ENCODE results near the gene FABP7.

FABP7 gene

DNA sequence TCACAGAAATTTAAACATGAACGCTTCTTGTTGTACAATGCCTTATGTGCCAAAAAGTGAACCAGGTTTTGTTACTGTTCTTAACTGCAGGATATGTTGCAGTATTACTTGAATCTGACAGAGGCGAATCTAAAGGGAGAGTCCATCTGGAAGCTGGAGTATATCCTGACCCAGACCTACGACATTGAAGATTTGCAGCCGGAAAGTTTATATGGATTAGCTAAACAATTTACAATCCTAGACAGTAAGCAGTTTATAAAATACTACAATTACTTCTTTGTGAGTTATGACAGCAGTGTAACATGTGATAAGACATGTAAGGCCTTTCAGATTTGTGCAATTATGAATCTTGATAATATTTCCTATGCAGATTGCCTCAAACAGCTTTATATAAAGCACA, 29.5 kb downstream of the FABP7 start:
- no peak for ATAC-seq
- TF ChIP-seq ZNF8 (CRISPR knock-in tag; IDR thresholded peaks at IDR 0.05) (no peak), ZNF70 (CRISPR knock-in tag; IDR thresholded peaks at IDR 0.05) (no peak), SNAI2 (CRISPR knock-in tag; IDR thresholded peaks at IDR 0.05) (no peak), GLIS3 (CRISPR knock-in tag; IDR thresholded peaks at IDR 0.05) (no peak), PPARA (CRISPR knock-in tag; IDR thresholded peaks at IDR 0.05; ENCODE audit: borderline replicate concordance) (no peak), RARB (CRISPR knock-in tag; IDR thresholded peaks at IDR 0.05) (no peak), TOX (CRISPR knock-in tag; IDR thresholded peaks at IDR 0.05; ENCODE audit: borderline replicate concordance) (no peak), ESRRG (CRISPR knock-in tag; IDR thresholded peaks at IDR 0.05) (no peak), ZFP30 (CRISPR knock-in tag; IDR thresholded peaks at IDR 0.05) (no peak), ZNF565 (CRISPR knock-in tag; conservative IDR thresholded peaks at IDR 0.05; ENCODE audit: low read depth) (no peak), OSR1 (CRISPR knock-in tag; IDR thresholded peaks at IDR 0.05) (no peak), CSDC2 (CRISPR knock-in tag; IDR thresholded peaks at IDR 0.05) (no peak), TCF4 (CRISPR knock-in tag; IDR thresholded peaks at IDR 0.05; ENCODE audit: borderline replicate concordance) (no peak), ISL1 (CRISPR knock-in tag; IDR thresholded peaks at IDR 0.05) (no peak), ZFP3 (CRISPR knock-in tag; IDR thresholded peaks at IDR 0.05) (no peak)
- TF ChIP-seq, protein P1, sequence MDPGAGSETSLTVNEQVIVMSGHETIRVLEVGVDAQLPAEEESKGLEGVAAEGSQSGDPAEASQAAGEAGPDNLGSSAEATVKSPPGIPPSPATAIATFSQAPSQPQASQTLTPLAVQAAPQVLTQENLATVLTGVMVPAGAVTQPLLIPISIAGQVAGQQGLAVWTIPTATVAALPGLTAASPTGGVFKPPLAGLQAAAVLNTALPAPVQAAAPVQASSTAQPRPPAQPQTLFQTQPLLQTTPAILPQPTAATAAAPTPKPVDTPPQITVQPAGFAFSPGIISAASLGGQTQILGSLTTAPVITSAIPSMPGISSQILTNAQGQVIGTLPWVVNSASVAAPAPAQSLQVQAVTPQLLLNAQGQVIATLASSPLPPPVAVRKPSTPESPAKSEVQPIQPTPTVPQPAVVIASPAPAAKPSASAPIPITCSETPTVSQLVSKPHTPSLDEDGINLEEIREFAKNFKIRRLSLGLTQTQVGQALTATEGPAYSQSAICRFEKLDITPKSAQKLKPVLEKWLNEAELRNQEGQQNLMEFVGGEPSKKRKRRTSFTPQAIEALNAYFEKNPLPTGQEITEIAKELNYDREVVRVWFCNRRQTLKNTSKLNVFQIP (CRISPR knock-in tag; IDR thresholded peaks at IDR 0.05; ENCODE audit: borderline replicate concordance, low read depth) = no peak
- TF ChIP-seq, protein P2, sequence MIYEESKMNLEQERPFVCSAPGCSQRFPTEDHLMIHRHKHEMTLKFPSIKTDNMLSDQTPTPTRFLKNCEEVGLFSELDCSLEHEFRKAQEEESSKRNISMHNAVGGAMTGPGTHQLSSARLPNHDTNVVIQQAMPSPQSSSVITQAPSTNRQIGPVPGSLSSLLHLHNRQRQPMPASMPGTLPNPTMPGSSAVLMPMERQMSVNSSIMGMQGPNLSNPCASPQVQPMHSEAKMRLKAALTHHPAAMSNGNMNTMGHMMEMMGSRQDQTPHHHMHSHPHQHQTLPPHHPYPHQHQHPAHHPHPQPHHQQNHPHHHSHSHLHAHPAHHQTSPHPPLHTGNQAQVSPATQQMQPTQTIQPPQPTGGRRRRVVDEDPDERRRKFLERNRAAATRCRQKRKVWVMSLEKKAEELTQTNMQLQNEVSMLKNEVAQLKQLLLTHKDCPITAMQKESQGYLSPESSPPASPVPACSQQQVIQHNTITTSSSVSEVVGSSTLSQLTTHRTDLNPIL (CRISPR knock-in tag; IDR thresholded peaks at IDR 0.05; ENCODE audit: low read depth) = no peak
- TF ChIP-seq, protein P3, sequence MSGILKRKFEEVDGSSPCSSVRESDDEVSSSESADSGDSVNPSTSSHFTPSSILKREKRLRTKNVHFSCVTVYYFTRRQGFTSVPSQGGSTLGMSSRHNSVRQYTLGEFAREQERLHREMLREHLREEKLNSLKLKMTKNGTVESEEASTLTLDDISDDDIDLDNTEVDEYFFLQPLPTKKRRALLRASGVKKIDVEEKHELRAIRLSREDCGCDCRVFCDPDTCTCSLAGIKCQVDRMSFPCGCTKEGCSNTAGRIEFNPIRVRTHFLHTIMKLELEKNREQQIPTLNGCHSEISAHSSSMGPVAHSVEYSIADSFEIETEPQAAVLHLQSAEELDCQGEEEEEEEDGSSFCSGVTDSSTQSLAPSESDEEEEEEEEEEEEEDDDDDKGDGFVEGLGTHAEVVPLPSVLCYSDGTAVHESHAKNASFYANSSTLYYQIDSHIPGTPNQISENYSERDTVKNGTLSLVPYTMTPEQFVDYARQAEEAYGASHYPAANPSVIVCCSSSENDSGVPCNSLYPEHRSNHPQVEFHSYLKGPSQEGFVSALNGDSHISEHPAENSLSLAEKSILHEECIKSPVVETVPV (CRISPR knock-in tag; IDR thresholded peaks at IDR 0.05) = no peak

DNA sequence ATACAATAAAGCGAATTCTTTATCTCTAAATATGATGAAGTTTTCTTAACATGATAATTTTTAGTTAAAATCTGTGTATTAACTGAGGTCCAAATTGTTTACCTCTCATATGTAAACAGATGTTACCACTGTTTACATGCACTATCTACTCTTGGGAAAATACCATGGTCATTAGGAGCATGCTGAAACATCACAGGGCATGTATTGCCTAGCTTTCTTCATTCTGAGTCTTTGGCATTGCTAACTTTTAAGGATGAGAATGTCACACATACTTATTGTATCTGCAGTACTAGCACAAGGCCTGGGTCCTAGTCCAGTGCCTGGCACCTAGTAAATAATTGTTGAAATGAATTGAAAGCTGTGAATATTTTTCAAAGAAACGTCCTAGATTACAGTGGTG, 30.2 kb downstream of the FABP7 start:
- TF ChIP-seq ZFP30 (CRISPR knock-in tag; IDR thresholded peaks at IDR 0.05) (no peak), SNAI2 (CRISPR knock-in tag; IDR thresholded peaks at IDR 0.05) (no peak), GLIS3 (CRISPR knock-in tag; IDR thresholded peaks at IDR 0.05) (no peak), TOX (CRISPR knock-in tag; IDR thresholded peaks at IDR 0.05; ENCODE audit: borderline replicate concordance) (no peak), CSDC2 (CRISPR knock-in tag; IDR thresholded peaks at IDR 0.05) (no peak), PPARA (CRISPR knock-in tag; IDR thresholded peaks at IDR 0.05; ENCODE audit: borderline replicate concordance) (no peak), ZC3H10 (CRISPR knock-in tag; IDR thresholded peaks at IDR 0.05) (no peak), TCF4 (CRISPR knock-in tag; IDR thresholded peaks at IDR 0.05; ENCODE audit: borderline replicate concordance) (no peak)
- TF ChIP-seq, protein P2 (CRISPR knock-in tag; IDR thresholded peaks at IDR 0.05; ENCODE audit: low read depth) = no peak
- TF ChIP-seq, protein P4, sequence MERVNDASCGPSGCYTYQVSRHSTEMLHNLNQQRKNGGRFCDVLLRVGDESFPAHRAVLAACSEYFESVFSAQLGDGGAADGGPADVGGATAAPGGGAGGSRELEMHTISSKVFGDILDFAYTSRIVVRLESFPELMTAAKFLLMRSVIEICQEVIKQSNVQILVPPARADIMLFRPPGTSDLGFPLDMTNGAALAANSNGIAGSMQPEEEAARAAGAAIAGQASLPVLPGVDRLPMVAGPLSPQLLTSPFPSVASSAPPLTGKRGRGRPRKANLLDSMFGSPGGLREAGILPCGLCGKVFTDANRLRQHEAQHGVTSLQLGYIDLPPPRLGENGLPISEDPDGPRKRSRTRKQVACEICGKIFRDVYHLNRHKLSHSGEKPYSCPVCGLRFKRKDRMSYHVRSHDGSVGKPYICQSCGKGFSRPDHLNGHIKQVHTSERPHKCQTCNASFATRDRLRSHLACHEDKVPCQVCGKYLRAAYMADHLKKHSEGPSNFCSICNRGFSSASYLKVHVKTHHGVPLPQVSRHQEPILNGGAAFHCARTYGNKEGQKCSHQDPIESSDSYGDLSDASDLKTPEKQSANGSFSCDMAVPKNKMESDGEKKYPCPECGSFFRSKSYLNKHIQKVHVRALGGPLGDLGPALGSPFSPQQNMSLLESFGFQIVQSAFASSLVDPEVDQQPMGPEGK (CRISPR knock-in tag; IDR thresholded peaks at IDR 0.05; ENCODE audit: borderline replicate concordance) = no peak

DNA sequence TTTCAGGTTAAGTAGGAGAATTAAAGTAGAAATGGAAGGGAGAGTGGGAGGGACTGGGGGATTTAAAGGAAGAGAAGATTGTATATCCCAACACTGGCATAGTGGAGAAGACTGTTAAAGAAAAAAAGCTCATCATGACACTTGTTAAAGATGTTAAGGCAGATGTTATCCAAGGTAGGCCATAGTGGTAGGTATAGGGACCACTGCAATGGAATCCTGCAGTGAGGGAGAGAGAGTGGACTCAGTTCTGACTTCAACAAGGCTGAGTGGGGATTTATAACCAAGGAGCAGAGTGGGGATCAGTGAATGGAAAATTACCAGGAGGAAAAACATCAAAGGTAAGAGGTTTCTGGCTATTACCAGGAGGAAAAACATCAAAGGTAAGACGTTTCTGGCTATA, 30.7 kb downstream of the FABP7 start:
- no peak for ATAC-seq

More for the DNA sequence above, 30.2 kb downstream of the FABP7 start:
- no peak for ATAC-seq

More for the DNA sequence above, 30.7 kb downstream of the FABP7 start:
- TF ChIP-seq, protein P5, sequence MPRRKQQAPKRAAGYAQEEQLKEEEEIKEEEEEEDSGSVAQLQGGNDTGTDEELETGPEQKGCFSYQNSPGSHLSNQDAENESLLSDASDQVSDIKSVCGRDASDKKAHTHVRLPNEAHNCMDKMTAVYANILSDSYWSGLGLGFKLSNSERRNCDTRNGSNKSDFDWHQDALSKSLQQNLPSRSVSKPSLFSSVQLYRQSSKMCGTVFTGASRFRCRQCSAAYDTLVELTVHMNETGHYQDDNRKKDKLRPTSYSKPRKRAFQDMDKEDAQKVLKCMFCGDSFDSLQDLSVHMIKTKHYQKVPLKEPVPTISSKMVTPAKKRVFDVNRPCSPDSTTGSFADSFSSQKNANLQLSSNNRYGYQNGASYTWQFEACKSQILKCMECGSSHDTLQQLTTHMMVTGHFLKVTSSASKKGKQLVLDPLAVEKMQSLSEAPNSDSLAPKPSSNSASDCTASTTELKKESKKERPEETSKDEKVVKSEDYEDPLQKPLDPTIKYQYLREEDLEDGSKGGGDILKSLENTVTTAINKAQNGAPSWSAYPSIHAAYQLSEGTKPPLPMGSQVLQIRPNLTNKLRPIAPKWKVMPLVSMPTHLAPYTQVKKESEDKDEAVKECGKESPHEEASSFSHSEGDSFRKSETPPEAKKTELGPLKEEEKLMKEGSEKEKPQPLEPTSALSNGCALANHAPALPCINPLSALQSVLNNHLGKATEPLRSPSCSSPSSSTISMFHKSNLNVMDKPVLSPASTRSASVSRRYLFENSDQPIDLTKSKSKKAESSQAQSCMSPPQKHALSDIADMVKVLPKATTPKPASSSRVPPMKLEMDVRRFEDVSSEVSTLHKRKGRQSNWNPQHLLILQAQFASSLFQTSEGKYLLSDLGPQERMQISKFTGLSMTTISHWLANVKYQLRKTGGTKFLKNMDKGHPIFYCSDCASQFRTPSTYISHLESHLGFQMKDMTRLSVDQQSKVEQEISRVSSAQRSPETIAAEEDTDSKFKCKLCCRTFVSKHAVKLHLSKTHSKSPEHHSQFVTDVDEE (CRISPR knock-in tag; IDR thresholded peaks at IDR 0.05) = no peak
- TF ChIP-seq ZFP3 (CRISPR knock-in tag; IDR thresholded peaks at IDR 0.05) (no peak), SNAI2 (CRISPR knock-in tag; IDR thresholded peaks at IDR 0.05) (no peak), ISL1 (CRISPR knock-in tag; IDR thresholded peaks at IDR 0.05) (no peak), TOX (CRISPR knock-in tag; IDR thresholded peaks at IDR 0.05; ENCODE audit: borderline replicate concordance) (no peak), ZC3H10 (CRISPR knock-in tag; IDR thresholded peaks at IDR 0.05) (no peak), GLIS3 (CRISPR knock-in tag; IDR thresholded peaks at IDR 0.05) (no peak), ZNF70 (CRISPR knock-in tag; IDR thresholded peaks at IDR 0.05) (no peak), ARNTL (CRISPR knock-in tag; IDR thresholded peaks at IDR 0.05; ENCODE audit: borderline replicate concordance, low read depth) (no peak), PPARA (CRISPR knock-in tag; IDR thresholded peaks at IDR 0.05; ENCODE audit: borderline replicate concordance) (no peak), RARB (CRISPR knock-in tag; IDR thresholded peaks at IDR 0.05) (no peak)
- TF ChIP-seq, protein P1 (CRISPR knock-in tag; IDR thresholded peaks at IDR 0.05; ENCODE audit: borderline replicate concordance, low read depth) = no peak
